HG03095 (cell line): ENCODE measurements around the gene DAB2.
"Not testable (repeated sequence)": the region's sequence is repeated elsewhere in the genome, so short reads cannot be mapped to it uniquely, and the experiment has no call there.

Experiments used
- ATAC-seq: cut with Tn5 transposase; IDR thresholded peaks from one replicate; pipeline ENCODE4 v1.9.1; 2021; ENCODE audit warnings: moderate library complexity; ENCODE audit not compliant: unreplicated experiment

Gene DAB2

GRCh38 chr5:39422728-39423285 is 2.0 kb downstream of the DAB2 start:
- ATAC-seq, result no peak

GRCh38 chr5:39422036-39422606 is 2.7 kb downstream of the DAB2 start:
- ATAC-seq, result no peak

- ATAC-seq, result no peak
Observed at GRCh38 chr5:39420482-39421145, 4.2 kb downstream of the DAB2 start.

GRCh38 chr5:39419796-39420195 is 5.0 kb downstream of the DAB2 start:
- no peak for ATAC-seq

- no peak for ATAC-seq
Observed at GRCh38 chr5:39417979-39418378, 6.8 kb downstream of the DAB2 start.

- no peak for ATAC-seq
Observed at GRCh38 chr5:39415201-39415600, 9.6 kb downstream of the DAB2 start.

GRCh38 chr5:39414426-39414825 is 10.4 kb downstream of the DAB2 start:
- no peak for ATAC-seq

- ATAC-seq, result no peak
Observed at GRCh38 chr5:39413771-39414170, 11.0 kb downstream of the DAB2 start.

- no peak for ATAC-seq
Observed at GRCh38 chr5:39412721-39413394, 11.9 kb downstream of the DAB2 start.

GRCh38 chr5:39411985-39412384 is 12.8 kb downstream of the DAB2 start:
- ATAC-seq, result no peak

- no peak for ATAC-seq
Observed at GRCh38 chr5:39411061-39411460, 13.7 kb downstream of the DAB2 start.

GRCh38 chr5:39409033-39409432 is 15.7 kb downstream of the DAB2 start:
- no peak for ATAC-seq

GRCh38 chr5:39405083-39405843 is 19.5 kb downstream of the DAB2 start:
- ATAC-seq, result no peak

GRCh38 chr5:39403761-39404160 is 21.0 kb downstream of the DAB2 start:
- not testable (repeated sequence) for ATAC-seq

GRCh38 chr5:39402140-39402539 is 22.6 kb downstream of the DAB2 start:
- not testable (repeated sequence) for ATAC-seq

- no peak for ATAC-seq
Observed at GRCh38 chr5:39400713-39401578, 23.8 kb downstream of the DAB2 start.

- no peak for ATAC-seq
Observed at GRCh38 chr5:39399135-39400036, 25.4 kb downstream of the DAB2 start.

GRCh38 chr5:39396843-39397242 is 27.9 kb downstream of the DAB2 start:
- no peak for ATAC-seq

GRCh38 chr5:39395521-39395920 is 29.3 kb downstream of the DAB2 start:
- no peak for ATAC-seq
